Glomerular endothelial cell (primary cell): ENCODE measurements around the gene UBE3B. TPM values are rescaled to one million over a fixed set of nuclear protein-coding genes. Genes with fewer than 3 reads are reported as not detected.
"Not testable (repeated sequence)": the region's sequence is repeated elsewhere in the genome, so short reads cannot be mapped to it uniquely, and the experiment has no call there.

ENCODE experiments used
- DNase-seq: peaks from one replicate; pipeline ENCODE4 v3.0.0-alpha.2; 2011; ENCODE audit warnings: low read depth, low spot score; ENCODE audit errors: extremely low read depth
- total RNA-seq: library from RNA; depleted of rRNA; stranded (reverse); fragments of >200 nt; gene quantifications from 2 replicates; pipeline ENCODE4 v1.2.3, GENCODE V29; 2015

The UBE3B gene
- total RNA-seq, 1 donor from 2014 or later: 59.6 TPM

GRCh38 chr12:109473526-109474270 lies 3.7 kb upstream of the UBE3B start:
- DNase-seq: not testable (repeated sequence)

- no peak for DNase-seq
These were observed 2.3 kb upstream of the UBE3B start for GRCh38 chr12:109475121-109475520.

- DNase-seq: no peak
These were observed 1.2 kb upstream of the UBE3B start for GRCh38 chr12:109475993-109476806.

- no peak for DNase-seq
These were observed 638 bp upstream of the UBE3B start for GRCh38 chr12:109476807-109477184.

GRCh38 chr12:109477963-109478315 lies 505 bp downstream of the UBE3B start:
- no peak for DNase-seq

- DNase-seq: no peak
These were observed 2.3 kb downstream of the UBE3B start for GRCh38 chr12:109479761-109480160.

- DNase-seq: no peak
These were observed 2.9 kb downstream of the UBE3B start for GRCh38 chr12:109480356-109480755.

GRCh38 chr12:109481863-109482262 lies 4.4 kb downstream of the UBE3B start:
- DNase-seq: no peak

GRCh38 chr12:109482491-109482890 lies 5.1 kb downstream of the UBE3B start:
- no peak for DNase-seq

- DNase-seq: no peak
These were observed 5.5 kb downstream of the UBE3B start for GRCh38 chr12:109482894-109483293.

- DNase-seq: no peak
These were observed 5.9 kb downstream of the UBE3B start for GRCh38 chr12:109483346-109483745.

GRCh38 chr12:109485201-109485600 lies 7.8 kb downstream of the UBE3B start:
- DNase-seq: no peak

- DNase-seq: no peak
These were observed 10.0 kb downstream of the UBE3B start for GRCh38 chr12:109487181-109488050.

GRCh38 chr12:109488051-109488665 lies 10.7 kb downstream of the UBE3B start:
- no peak for DNase-seq

- DNase-seq: no peak
These were observed 11.9 kb downstream of the UBE3B start for GRCh38 chr12:109489016-109489954.

- DNase-seq: no peak
These were observed 12.6 kb downstream of the UBE3B start for GRCh38 chr12:109489955-109490565.

GRCh38 chr12:109491671-109492070 lies 14.2 kb downstream of the UBE3B start:
- no peak for DNase-seq

- no peak for DNase-seq
These were observed 14.9 kb downstream of the UBE3B start for GRCh38 chr12:109492371-109492770.

GRCh38 chr12:109493090-109493489 lies 15.7 kb downstream of the UBE3B start:
- DNase-seq: no peak
